NCI-H128 (cell line): ENCODE results near the gene HEATR5B.

Experiments
- DNase-seq: peaks from one replicate; lab custom pipeline; 2025; ENCODE audit not compliant: unreplicated experiment; lab: John Stamatoyannopoulos, UW

Gene HEATR5B

GRCh38 chr2:37083873-37084794 is at the start of gene HEATR5B, which contains the start of gene GPATCH11:
Gene HEATR5B (minus strand): TSS chr2:37084372. CDS start chr2:37083414, 958 bp downstream.
Gene GPATCH11 (plus strand): TSS chr2:37084518. CDS start chr2:37088382, 3,864 bp downstream.
- peak; percentile 96 for DNase-seq

- no peak for DNase-seq
Observed at GRCh38 chr2:37132914-37133313, 48.7 kb upstream of the HEATR5B start.

GRCh38 chr2:37125416-37125815 is 41.2 kb upstream of the HEATR5B start:
- no peak for DNase-seq

- DNase-seq, result no peak
Observed at GRCh38 chr2:37119157-37119556, 35.0 kb upstream of the HEATR5B start.

- no peak for DNase-seq
Observed at GRCh38 chr2:37117566-37117965, 33.4 kb upstream of the HEATR5B start.

- no peak for DNase-seq
Observed at GRCh38 chr2:37111958-37112357, 27.8 kb upstream of the HEATR5B start.

- DNase-seq, result no peak
Observed at GRCh38 chr2:37110306-37111212, 26.4 kb upstream of the HEATR5B start.

DNA sequence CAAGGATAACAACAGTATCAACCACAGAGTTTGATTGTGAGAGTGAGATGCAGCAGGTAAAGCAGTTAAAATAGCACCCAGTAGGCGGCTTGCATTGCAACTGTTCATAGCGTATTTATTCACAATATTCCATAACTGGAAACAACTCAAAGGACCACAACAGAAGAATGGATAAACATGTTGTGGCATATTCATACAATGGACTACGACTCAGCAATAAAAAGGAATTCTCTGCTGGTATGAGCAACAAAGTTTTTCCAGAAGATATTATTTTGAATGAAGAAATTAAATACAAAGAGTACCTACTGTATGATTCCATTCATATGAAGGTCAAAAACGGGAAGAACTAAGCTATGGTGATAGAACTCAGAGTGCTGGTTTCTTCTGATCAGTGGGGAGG is 25.4 kb upstream of the HEATR5B start:
- DNase-seq, result no peak

DNA sequence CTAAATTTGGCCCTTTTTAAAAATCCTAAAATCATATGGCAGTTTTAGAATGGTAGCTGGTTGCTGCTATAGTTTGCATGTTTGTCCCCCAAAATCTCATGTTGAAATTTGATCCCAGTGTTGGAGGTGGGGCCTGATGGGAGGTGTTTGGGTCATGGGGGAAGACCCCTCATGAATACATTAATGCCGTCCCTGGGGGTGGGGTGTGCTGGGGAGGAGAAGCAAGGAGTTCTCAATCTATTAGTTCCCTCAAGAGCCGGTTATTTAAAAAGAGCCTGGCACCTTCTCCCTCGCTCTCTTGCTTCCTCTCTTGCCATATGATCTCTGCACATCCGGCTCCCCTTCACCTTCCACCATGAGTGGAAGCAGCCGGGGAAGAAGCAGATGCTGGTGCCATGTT is 21.0 kb upstream of the HEATR5B start:
- DNase-seq, result no peak

DNA sequence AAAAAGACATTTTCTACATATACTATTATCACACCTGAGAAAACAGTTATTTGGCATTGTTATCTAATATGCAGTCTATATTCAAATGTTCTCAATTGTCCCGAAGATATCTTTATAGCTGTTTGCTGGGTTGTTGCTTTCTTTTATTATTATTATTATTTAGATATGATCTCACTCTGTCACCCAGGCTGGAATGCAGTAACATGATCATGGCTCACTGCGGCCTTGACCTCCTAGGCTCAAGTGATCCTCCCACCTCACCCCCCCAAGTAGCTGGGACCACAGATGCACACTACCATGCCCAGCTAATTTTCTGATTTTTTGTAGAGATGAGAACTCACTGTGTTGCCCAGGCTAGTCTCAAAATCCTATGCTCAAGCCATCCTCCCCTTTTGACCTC is 20.0 kb upstream of the HEATR5B start:
- DNase-seq, result no peak

- no peak for DNase-seq
Observed at GRCh38 chr2:37102588-37102987, 18.4 kb upstream of the HEATR5B start.

- no peak for DNase-seq
Observed at GRCh38 chr2:37100054-37100453, 15.9 kb upstream of the HEATR5B start.

DNA sequence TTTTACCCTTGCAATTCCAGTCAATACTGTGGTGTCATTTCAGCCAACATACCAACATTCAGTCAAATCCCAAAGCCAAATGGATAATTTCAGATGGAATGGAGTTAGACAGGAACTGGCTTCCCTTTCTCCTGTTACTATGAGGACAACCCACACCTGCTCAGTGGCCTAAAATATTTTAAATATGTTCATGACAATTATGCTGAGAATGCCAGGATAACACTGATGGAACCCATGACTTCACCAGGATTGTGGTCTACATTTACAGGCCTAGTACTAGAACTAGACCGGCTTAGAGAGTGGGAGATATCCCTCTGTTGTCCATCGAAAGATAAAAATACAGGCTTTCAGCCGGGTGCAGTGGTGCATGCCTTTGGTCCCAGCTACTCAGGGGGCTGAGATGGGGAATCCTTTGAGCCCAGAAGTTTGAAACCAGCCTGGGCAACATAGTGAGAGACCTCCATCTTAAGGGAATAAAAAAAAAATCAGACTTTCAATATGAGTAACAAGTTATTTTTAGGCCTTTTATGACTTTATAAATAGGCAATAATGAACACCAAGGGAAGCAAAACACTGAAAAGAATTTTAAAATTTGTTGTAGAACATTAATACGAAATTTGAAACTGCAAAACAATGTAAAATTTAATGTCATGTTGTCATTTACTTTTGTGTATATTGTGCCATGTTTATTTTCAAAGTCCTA is 14.4 kb upstream of the HEATR5B start:
- DNase-seq, result no peak

DNA sequence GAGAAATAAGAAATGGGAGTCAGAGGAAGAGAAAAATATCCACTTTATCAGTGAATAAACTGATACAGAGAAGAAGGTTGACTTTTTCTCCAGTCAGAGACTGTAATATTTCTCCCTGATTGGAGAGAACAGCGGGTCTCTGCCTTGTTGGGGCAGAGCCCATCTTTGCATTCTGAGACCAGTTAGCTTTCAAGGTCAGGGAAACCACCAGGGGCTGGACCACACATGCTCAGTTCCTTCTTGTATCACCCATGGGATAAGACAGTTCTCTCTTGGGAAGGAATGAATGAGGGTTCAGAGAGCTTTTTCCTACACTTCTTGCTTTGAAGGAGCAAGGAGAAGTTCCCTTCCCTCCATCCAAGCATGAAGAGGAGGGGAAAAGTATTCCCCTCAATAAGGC is 12.4 kb upstream of the HEATR5B start:
- no peak for DNase-seq

GRCh38 chr2:37091873-37092272 is 7.7 kb upstream of the HEATR5B start:
- no peak for DNase-seq

- DNase-seq, result no peak
Observed at GRCh38 chr2:37090019-37090477, 5.9 kb upstream of the HEATR5B start.

GRCh38 chr2:37085731-37086147 is 1.6 kb upstream of the HEATR5B start:
- DNase-seq, result no peak

GRCh38 chr2:37084797-37085196 is 625 bp upstream of the HEATR5B start:
- no peak for DNase-seq

DNA sequence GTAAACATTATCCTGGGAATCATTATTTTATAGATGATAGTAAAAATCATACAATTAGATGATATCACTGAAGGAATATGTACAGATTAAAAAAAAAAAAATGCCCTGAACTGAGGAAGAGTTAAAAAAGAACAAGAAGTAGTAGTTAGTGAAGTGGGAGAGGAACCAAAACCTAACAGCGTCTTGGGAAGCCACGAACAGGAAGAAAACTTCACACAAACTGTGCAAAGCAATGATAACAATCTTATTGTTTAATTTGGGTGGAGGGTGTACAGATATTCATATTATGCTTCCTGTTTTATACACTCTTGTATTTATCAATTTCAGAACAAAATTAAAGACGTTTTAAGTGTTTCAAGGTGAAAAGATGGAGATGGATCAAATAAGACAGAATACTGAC is 3.5 kb downstream of the HEATR5B start:
- no peak for DNase-seq

- no peak for DNase-seq
Observed at GRCh38 chr2:37080266-37080665, 3.9 kb downstream of the HEATR5B start.

- no peak for DNase-seq
Observed at GRCh38 chr2:37070931-37071330, 13.2 kb downstream of the HEATR5B start.
